Neural cell (in vitro differentiated cells): ENCODE data around the gene VWA8.

Experiments used
- EP300 ChIP-seq: fragments of 450-650 bp; conservative IDR thresholded peaks from 2 replicates; pipeline ENCODE4 v1.6.1; 2014; ENCODE audit warnings: antibody characterized with exemption, mild to moderate bottlenecking, moderate library complexity; ENCODE audit not compliant: poor library complexity, severe bottlenecking
- EZH2 ChIP-seq: fragments of 200-600, 300-800 bp; shearing (Covaris generic), sonication (generic); IDR thresholded peaks from 2 replicates; pipeline ENCODE4 v1.6.1; 2014; ENCODE audit warnings: antibody characterized with exemption, low read length, borderline replicate concordance, mild to moderate bottlenecking; ENCODE audit not compliant: insufficient read depth, poor library complexity, severe bottlenecking
- MXI1 ChIP-seq: fragments of 450-650 bp; conservative IDR thresholded peaks from 2 replicates; pipeline ENCODE4 v1.6.1; 2014; ENCODE audit warnings: antibody characterized with exemption, mild to moderate bottlenecking; ENCODE audit not compliant: poor library complexity, severe bottlenecking
- POLR2AphosphoS5 ChIP-seq: IDR thresholded peaks from 2 replicates; pipeline ENCODE4 v1.6.1; 2012
- RAD21 ChIP-seq: fragments of 450-650 bp; conservative IDR thresholded peaks from 2 replicates; pipeline ENCODE4 v1.6.1; 2014; ENCODE audit warnings: antibody characterized with exemption, mild to moderate bottlenecking, moderate library complexity
- SMC3 ChIP-seq: fragments of 450-650 bp; conservative IDR thresholded peaks from 2 replicates; pipeline ENCODE4 v1.6.1; 2014; ENCODE audit warnings: antibody characterized with exemption, mild to moderate bottlenecking, moderate library complexity; ENCODE audit not compliant: poor library complexity
- TAF1 ChIP-seq: IDR thresholded peaks from 2 replicates; pipeline ENCODE4 v1.6.1; 2012; ENCODE audit warnings: low read depth
- TF ChIP-seq, protein P1 (sequence below): fragments of 450-650 bp; IDR thresholded peaks from 2 replicates; pipeline ENCODE4 v1.5.1; 2014; ENCODE audit warnings: antibody characterized with exemption, mild to moderate bottlenecking, moderate library complexity; ENCODE audit not compliant: poor library complexity, severe bottlenecking
- TF ChIP-seq, protein P2 (sequence below): IDR thresholded peaks from 2 replicates; pipeline ENCODE4 v1.6.1; 2012; ENCODE audit warnings: borderline replicate concordance

DNA sequence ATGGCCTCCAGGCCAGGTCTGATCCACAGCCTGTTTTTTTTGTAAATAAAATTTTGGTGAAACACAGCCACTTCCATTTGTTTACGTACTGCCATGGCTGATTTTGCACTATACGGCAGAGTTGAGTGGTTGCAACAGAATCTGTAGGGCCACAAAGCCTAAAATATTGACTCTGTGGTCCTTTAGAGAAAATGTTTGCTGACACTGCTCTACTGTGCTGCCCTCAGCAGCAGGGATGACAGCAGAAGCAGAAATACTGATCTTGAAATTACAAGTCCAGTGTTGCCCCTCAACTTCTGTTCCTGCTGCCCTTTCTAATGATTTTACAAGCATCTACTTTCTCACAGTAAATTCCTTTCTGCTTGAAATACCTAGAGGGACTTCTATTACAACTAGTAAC is 258.4 kb downstream of the VWA8 start:
- TF ChIP-seq, protein P1, sequence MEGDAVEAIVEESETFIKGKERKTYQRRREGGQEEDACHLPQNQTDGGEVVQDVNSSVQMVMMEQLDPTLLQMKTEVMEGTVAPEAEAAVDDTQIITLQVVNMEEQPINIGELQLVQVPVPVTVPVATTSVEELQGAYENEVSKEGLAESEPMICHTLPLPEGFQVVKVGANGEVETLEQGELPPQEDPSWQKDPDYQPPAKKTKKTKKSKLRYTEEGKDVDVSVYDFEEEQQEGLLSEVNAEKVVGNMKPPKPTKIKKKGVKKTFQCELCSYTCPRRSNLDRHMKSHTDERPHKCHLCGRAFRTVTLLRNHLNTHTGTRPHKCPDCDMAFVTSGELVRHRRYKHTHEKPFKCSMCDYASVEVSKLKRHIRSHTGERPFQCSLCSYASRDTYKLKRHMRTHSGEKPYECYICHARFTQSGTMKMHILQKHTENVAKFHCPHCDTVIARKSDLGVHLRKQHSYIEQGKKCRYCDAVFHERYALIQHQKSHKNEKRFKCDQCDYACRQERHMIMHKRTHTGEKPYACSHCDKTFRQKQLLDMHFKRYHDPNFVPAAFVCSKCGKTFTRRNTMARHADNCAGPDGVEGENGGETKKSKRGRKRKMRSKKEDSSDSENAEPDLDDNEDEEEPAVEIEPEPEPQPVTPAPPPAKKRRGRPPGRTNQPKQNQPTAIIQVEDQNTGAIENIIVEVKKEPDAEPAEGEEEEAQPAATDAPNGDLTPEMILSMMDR = no peak
- TF ChIP-seq EZH2 = no peak
- no peak for TF ChIP-seq RAD21
- TF ChIP-seq TAF1 = no peak
- TF ChIP-seq MXI1 = no peak
- TF ChIP-seq POLR2AphosphoS5 = no peak
- TF ChIP-seq, protein P2, sequence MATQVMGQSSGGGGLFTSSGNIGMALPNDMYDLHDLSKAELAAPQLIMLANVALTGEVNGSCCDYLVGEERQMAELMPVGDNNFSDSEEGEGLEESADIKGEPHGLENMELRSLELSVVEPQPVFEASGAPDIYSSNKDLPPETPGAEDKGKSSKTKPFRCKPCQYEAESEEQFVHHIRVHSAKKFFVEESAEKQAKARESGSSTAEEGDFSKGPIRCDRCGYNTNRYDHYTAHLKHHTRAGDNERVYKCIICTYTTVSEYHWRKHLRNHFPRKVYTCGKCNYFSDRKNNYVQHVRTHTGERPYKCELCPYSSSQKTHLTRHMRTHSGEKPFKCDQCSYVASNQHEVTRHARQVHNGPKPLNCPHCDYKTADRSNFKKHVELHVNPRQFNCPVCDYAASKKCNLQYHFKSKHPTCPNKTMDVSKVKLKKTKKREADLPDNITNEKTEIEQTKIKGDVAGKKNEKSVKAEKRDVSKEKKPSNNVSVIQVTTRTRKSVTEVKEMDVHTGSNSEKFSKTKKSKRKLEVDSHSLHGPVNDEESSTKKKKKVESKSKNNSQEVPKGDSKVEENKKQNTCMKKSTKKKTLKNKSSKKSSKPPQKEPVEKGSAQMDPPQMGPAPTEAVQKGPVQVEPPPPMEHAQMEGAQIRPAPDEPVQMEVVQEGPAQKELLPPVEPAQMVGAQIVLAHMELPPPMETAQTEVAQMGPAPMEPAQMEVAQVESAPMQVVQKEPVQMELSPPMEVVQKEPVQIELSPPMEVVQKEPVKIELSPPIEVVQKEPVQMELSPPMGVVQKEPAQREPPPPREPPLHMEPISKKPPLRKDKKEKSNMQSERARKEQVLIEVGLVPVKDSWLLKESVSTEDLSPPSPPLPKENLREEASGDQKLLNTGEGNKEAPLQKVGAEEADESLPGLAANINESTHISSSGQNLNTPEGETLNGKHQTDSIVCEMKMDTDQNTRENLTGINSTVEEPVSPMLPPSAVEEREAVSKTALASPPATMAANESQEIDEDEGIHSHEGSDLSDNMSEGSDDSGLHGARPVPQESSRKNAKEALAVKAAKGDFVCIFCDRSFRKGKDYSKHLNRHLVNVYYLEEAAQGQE = no peak
- TF ChIP-seq EP300 = no peak
- no peak for TF ChIP-seq SMC3
